Spleen (tissue), 7 donors: ENCODE data around the gene MAPK10.

ENCODE experiments used
- CTCF ChIP-seq, 11 experiments: fragments of 200-600 bp in 7 of 11; fragments of 450-650 bp in 4 of 11; sonication (generic) in 4 of 11; IDR thresholded peaks in 8 of 11; conservative IDR thresholded peaks in 3 of 11; 1 replicate in 7 of 11; 2 replicates in 4 of 11; pipeline versions ENCODE4 v1.4.0 to v1.8.0; 2016 to 2021; ENCODE audit warnings: antibody characterized with exemption in 11 of 11, inconsistent platforms in 4 of 11, mild to moderate bottlenecking in 1 of 11
- POLR2AphosphoS5 ChIP-seq, 3 donors: sonication (generic); formaldehyde crosslinking; IDR thresholded peaks; one replicate each; pipeline ENCODE4 v1.5.1; 2017; ENCODE audit warnings: antibody characterized with exemption in 3 of 3
- donor health status: DM: no; HTN: no; CAD: no; lungs with moderate emphysema.
- donor health status: DM: no; HTN: no; CAD: no.
- donor health status: DM: no; HTN: no; CAD: no.

DNA sequence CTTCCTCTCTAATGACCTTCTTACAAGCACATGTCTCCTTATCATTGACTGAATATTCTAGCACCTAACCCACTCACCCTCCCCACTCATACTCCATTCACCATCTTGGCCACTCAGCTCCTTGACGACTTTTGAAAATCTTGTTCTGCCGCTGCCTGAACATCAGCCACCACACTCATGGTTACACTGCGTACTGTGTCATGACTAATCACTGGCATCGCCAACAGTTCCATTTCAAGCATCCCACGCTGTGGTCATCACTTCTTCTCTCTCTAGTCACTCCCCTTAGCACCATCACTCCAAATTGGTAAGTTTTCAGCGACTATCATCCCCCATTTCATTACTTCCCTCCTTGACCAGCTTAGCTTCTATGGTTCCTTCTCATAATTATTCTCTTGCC, 352.8 kb downstream of the MAPK10 start:
- TF ChIP-seq CTCF (IDR thresholded peaks at IDR 0.05 in 8 of 11, conservative IDR thresholded peaks at IDR 0.05 in 3 of 11) (no peak), POLR2AphosphoS5 (IDR thresholded peaks at IDR 0.05) (no peak)
